ENCODE data around the gene CELF2.

CELF2 gene

DNA sequence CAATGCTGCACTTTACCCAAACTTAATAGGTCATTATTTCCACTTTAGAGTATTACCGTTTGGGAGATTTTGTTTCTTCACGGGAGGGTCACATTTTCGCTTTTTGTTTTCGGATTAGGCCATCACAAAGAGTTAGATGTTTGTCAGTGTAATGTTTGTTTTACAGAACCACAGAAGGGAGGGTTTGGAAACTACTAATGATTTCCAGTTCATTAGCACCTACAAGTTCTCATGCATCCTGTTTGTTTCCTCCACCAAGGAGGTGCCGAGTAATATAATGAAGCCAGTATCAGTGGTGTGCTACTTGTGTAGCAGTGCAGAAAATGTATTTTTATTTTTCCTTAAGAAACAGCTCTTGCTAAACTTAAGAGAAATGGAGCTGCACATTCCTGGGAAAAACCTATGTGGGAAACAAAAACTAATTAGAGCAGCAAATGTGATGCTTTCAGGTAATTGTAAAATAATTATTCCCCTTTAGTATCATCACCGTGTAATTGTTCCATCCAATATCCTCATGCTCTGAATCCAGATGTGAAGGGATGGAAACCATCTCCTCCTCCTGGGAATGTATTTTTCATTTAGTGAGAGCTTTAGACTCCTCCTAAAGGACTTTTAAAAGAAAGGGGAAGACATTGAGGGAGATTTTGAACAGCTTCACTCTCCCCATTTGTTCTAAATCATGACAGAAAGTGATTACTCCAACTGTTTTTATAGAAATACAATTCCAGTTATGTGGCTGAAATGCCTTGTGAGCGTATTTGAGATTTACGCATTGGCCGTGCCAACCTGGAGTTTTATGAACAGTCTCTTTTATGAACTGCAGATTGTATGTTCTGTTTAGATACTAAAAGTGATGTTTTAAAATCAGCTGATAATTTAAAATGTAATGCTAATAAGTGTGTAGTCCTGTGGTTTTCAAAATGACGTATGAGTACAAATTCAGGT lies 5.6 kb downstream of the CELF2 start:
- DNase-seq (ENCODE audit: low spot score): no peak

DNA sequence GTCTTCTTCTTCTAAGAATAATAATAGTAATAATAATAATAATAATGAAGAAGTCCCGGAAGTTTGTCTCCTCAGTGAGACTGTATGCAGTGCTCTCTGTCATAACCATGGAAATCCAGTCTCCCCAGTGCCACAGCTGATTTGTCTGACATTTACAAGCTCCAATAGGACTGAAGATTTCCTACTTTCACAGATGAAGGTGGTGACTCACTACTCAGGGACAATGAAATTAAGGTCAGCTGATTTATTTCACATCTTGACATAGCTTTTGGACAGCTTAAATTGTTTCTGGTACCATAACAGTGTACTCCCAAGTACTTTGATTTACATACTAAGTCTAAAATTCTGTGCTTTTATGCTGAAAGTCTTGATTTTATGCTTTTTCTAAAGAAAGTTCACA lies 6.9 kb downstream of the CELF2 start:
- DNase-seq (ENCODE audit: low spot score): no peak

- no peak for DNase-seq (ENCODE audit: low spot score)
These were observed 8.3 kb downstream of the CELF2 start for GRCh38 chr10:11025978-11026377.

- DNase-seq (ENCODE audit: low spot score): no peak
These were observed 9.1 kb downstream of the CELF2 start for GRCh38 chr10:11026773-11027172.

DNA sequence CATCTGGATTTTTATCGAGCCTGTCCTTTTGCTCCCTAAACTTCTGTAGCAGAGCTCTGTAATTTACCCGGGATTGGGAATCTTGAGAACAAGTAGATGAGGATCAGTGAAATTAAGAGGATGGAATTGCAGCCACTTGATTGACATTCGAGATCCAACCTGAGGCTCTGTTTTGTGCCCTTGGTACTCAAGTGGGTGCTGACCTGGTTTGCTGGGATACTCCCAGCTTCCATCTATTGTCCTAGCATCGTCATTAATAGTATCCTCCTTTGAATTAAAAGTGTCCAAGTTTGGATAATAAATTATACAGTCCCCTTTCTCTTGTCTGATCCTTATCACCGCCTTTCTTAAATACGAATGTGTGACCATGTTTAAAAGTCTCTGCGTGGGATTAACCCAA lies 17.1 kb downstream of the CELF2 start:
- no peak for DNase-seq (ENCODE audit: low spot score)

GRCh38 chr10:11035301-11035991 lies 17.8 kb downstream of the CELF2 start:
- DNase-seq (ENCODE audit: low spot score): no peak

GRCh38 chr10:11036424-11037011 lies 18.8 kb downstream of the CELF2 start:
- DNase-seq (ENCODE audit: low spot score): peak; percentile 51

DNA sequence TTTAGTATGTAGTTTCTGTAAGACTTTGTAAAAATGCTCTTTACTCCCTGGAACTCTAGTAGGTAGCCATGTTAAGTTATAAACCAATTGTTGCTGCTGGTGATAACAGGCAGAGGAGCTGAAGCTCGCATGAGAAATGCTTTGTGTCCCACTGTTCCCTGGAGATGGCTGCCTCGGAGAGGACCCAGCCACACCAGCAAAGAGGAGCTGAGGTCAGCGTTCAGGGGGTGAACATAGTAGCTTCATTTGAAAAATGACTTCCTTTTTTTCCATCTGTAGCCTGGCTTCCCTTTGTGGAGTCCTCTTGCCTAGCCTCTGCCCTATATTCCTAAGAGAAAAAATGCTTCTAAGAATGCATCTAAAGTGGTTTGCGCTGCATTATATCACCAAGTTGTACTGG lies 20.3 kb downstream of the CELF2 start:
- DNase-seq (ENCODE audit: low spot score): no peak

DNA sequence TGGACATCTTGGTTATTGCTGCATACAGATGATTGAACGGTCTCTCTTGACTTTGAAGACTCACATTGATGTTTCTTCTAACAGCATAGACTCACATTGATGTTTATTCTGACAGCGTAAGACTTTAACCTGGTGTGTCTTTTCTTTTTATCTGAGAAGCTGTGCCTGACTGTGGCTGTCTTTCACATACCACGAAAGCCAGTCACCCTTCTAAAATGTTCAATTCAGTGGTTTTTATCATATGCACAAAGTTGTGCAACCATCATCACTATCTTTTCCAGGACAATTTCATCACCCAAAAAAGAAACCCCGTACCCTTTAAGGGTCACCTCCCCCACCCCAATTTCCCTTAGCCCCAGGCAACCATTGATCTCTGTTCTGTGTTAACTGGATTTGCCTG lies 24.7 kb downstream of the CELF2 start:
- DNase-seq (ENCODE audit: low spot score): no peak

DNA sequence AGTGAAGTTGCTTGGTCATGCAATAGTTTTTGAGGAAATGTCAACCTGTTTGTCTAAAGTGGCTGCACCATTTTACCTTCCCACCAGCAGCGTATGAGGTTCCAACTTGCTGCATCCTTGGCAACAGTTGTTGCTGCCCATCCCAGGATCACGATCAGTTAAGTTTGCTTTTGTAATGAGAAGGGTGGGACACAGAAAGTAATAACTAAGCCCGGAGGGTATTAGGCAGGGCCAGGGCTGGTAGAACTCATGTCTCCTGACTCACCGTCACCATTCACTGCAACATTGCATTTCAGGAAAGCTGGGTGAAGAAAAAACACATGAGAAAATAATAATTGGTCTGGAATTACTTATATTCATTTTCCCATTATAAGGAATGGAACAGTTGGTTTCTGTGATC lies 25.4 kb downstream of the CELF2 start:
- DNase-seq (ENCODE audit: low spot score): no peak

- DNase-seq (ENCODE audit: low spot score): no peak
These were observed 25.9 kb downstream of the CELF2 start for GRCh38 chr10:11043446-11044127.

- no peak for DNase-seq (ENCODE audit: low spot score)
These were observed 27.8 kb downstream of the CELF2 start for GRCh38 chr10:11045487-11045886.

- DNase-seq (ENCODE audit: low spot score): peak; percentile 46
These were observed 28.5 kb downstream of the CELF2 start for GRCh38 chr10:11045995-11046775.

DNA sequence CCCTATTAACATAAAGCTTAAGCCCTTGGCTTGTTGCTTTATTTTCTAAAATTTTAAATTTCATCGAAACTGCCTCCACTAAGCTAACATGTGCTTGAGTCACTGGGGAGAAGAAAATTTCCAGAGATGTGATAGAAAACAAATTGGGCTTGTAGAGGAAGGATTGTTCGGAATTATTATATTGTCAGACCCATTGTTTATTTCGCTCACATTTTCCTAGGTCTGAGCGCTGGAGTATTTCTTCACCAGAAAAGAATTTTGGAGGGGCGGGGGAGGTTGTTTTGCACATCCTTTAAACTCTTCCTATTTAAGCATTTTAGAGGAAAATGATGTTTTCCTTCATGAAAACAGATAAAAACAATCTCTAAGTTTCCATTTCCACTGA lies 29.1 kb downstream of the CELF2 start:
- DNase-seq (ENCODE audit: low spot score): no peak

DNA sequence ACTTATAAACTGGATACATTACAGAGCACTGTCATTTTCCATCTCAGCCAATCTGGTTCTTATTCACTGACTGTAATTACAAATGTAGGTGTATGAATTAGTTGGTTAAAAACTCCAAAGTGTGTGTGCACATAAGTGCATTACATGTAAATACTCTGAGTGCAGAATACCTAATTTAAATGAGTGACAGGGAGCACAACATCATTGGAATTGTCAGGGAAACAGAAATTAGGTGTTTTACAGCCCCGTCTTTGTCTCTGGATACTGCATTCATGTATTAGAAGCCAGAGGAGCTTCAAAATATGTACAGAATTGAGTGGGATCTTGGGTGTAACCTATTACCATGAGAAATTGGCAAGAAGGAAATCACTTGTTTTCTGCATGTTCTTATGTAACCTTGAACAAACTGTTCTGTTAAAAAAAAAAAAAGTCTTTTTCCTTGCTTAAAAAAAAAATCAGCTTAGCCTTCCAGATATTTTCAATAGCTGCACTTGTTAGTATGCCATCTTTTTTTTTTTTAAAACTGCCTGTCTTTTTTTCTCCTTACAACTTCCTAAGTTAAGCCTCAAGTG lies 31.1 kb downstream of the CELF2 start:
- no peak for DNase-seq (ENCODE audit: low spot score)

GRCh38 chr10:11049806-11050205 lies 32.1 kb downstream of the CELF2 start:
- peak; percentile 33 for DNase-seq (ENCODE audit: low spot score)

DNA sequence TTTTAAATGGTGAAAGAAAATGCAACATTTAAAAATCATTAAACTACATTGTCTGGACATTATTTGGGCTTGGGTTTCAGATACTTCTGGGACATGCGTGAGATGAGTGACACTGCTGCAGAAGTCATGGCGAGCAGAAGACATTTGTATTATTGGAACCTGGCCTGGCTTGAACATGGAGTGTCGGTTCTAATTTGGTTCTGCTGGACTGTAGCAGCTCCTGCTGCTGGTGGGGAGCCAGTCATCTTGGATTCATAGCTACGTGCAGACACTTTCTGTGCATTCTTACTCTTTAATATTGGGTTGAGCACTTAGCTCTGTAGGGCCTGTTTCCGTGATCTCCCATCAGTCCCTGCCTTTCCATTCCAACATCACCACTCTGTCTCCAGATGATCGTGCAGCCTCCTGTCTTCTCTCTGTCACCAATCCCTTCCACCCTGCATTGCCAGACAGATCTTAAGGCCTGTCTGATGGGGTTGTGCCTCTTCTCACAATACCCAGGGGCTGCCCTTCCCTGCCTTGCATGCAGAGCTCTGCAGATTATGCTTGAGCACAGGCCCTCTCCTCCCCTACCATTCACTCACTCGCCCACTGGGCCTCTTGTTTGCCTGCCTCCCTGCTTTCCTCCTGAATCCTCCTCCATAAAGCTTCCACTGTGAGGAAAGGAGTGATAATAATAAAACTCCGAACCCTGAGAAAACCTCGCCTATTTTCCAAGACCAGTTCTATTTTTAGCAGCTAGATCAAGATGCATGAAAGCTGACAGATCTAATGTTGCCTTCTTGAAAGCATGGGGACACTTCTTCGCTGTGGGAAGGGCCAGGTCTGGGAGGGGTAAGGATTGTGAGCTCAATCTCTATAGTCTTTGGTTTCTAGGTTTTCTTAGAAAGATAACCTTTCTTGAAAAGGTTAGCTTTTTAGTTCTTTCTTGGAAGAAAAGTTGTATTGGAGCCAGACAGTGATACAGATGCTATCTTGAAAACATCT lies 32.9 kb downstream of the CELF2 start:
- DNase-seq (ENCODE audit: low spot score): peak; percentile 56

GRCh38 chr10:11057018-11057417 lies 39.3 kb downstream of the CELF2 start:
- DNase-seq (ENCODE audit: low spot score): no peak

GRCh38 chr10:11057448-11057847 lies 39.8 kb downstream of the CELF2 start:
- no peak for DNase-seq (ENCODE audit: low spot score)

GRCh38 chr10:11057994-11058393 lies 40.3 kb downstream of the CELF2 start:
- DNase-seq (ENCODE audit: low spot score): no peak
